GM19328 (cell line): ENCODE results near the gene PUSL1.
"Not testable (repeated sequence)": the region's sequence is repeated elsewhere in the genome, so short reads cannot be mapped to it uniquely, and the experiment has no call there.

ENCODE experiments used
- ATAC-seq: cut with Tn5 transposase; IDR thresholded peaks from one replicate; pipeline ENCODE4 v1.9.1; 2021; ENCODE audit warnings: mild to moderate bottlenecking, moderate library complexity; ENCODE audit not compliant: unreplicated experiment

Gene PUSL1

DNA sequence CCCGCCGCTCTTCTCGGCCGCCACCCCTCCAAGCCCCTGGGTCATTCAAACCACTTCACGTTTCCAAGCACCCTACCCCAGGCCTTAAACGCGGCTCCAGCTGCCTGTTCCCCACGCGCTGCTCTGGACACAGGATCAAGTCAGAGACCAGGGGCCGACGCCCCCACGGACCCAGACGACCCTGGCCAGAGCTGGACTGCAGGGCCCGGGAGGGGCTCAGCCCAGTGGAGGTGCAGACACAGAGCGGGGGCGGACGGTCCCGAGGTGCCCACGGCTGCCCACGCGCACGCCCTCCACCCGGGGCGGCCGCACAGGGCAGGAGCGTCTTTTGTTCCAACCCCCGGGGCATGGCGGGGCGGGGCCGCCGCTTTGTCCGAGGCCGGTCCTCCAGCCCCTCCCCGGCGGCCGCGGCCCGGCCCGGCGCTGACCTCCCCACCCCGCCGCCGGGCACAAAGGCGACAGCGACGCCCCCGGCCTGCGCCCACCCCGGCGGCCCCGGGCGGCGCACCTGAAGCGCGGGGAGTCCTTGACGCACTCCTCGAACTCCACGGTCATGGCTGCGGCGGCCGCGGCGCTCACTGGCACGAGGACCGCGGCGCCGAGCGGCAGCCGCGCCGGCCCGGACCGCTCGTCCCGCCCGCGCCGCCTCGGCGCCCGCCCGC is 1.0 kb upstream of the PUSL1 start:
- ATAC-seq: no peak

GRCh38 chr1:1308756-1309250 is 406 bp downstream of the PUSL1 start:
- ATAC-seq: no peak

DNA sequence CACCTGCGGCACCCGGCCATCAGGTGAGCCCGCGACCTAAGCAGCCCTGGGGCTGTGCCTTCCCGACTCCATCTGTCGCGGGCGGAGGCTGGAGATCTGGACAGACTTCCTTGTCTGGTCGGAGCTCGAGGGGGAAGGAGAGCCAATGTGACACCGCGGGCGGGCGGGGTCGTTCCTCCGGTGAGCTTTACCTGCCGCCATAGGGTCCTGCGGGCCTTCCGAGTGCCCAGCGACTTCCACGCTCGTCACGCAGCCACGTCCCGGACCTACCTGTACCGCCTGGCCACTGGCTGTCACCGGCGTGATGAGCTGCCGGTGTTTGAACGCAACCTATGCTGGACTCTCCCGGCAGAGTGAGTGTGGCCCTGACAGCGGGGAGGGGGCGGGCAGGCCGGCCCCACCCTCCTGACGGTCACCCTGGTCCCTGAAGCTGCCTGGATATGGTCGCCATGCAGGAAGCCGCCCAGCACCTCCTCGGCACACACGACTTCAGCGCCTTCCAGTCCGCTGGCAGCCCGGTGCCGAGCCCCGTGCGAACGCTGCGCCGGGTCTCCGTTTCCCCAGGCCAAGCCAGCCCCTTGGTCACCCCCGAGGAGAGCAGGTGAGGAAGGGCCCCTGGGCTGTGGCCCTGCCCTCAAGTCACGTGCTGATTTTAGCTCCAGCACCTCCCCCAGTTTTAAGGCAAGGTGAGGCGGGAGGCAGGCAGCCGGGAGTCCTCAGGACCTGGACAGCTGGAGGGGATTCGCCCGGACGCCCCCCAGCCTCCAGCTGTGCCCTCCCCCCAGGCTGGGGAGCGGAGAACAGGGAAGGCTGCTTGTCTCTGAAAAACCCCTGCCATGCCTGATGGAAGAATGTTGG is 1.1 kb downstream of the PUSL1 start:
- no peak for ATAC-seq

- no peak for ATAC-seq
Measured at GRCh38 chr1:1310109-1310385, 1.6 kb downstream of the PUSL1 start.

- ATAC-seq: no peak
Measured at GRCh38 chr1:1310476-1311053, 2.2 kb downstream of the PUSL1 start.

- no peak for ATAC-seq
Measured at GRCh38 chr1:1311107-1312104, 3.0 kb downstream of the PUSL1 start.

DNA sequence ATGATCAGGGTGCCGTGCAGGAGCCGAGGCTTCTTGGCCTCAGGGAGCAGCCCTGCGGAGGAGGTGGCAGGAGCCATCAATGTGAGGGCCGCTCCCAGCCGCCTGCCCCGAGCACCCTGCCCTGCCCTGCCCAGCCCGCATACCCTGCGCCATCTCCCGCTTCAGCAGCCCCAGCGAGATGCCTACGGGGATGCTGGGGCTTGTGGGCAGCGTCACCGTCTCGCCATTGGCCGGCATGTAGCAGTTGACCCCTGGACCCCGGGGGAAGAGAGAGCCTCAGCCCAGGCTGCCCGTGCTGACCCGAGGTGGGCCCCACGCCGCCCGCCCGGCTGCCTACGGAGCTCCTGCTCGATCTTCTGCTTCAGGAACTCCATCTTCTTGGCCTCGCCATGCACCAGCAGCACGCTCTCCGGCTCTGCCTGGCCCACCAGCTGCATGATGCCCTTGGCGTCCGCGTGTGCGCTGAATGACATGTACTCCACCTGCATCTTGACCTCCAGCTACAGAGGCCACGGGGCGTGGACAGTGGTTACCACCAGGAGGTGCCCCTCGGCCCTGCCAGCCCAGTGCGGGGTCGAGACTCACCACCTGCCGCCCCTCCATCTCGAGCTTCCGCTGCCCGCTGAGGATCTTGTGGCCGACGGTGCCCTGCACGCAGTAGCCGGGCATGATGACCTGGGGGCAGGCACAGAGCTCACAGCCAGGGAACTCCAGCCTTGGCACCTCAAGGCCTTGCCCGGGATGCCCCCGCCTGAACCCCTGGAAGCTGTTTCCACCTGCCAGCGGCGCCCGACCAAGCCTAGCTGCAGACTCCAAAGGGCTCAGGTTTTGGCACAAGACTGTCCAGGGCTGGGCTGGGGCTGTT is 4.3 kb downstream of the PUSL1 start:
- ATAC-seq: no peak

- ATAC-seq: no peak
Measured at GRCh38 chr1:1313500-1314236, 5.3 kb downstream of the PUSL1 start.

DNA sequence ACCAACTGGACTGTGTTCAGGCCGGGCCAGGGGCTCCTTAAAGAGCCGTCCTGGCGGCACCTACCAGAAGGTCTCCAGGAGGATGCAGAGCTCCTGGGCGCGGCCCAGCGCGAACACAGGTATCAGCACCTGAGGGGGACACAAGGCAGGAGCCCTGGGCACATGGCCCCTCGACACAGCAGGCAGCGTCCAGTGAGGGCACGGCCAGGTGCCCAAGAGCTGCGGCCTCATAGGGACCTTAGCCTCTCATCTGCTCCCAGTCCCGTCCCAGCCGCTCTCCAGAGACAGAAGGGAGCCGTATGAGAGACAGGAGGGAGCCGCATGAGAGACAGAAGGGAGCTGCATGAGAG is 5.8 kb downstream of the PUSL1 start:
- no peak for ATAC-seq

DNA sequence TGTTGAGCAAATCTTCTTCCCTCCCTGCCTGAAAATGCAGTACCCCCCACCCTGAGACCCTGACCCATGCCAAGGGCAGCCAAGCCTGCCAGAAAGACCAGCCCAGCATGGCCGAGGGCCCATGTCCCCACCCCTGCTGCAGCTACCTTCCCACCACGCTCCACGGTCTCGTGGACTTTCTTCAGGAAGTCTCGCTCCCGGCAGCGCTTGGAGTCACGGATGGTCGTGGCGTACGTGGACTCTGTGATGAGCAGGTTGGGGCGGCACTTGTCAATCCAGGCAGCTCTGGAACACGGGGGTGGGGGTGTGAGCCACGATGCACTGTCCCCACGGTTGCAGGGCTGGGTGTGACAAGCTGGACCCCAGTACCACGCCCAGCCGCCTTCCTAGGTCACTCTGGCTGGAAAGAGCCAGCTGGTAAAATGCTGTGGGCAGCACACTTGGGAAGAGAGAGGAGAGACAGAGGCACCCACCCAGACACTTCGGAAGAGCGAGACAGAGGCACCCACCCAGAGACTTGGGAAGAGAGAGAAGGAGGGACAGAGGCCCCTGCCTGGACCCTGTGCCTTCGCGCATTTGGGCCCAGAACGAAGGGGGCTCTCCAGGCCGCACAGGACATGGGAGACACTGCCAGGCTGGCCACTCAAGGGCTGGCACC is 6.4 kb downstream of the PUSL1 start:
- ATAC-seq: no peak

DNA sequence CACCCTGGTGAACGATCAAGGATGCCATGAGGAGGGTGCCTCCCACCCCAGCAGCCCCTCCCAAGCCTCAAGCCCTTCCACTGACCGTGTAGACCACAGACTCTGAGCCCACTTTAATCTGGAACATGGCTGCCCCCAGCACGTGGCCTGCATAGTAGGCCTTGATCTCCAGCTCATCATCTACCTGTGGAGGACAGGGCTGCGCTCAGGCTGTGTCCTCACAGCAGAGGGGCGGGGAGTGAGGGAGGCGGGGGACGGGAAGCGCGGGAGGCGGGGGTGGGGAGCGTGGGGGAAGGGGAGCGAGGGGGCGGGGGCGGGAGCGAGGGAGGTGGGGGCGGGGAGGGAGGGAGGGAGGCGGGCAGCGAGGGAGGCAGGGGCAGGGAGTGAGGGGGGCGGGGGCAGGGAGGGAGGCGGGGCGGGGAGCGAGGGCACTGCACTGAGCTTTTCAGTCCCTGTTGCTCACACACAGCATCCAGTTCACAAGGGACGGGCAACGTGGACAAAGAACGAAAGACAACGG is 7.1 kb downstream of the PUSL1 start:
- ATAC-seq: no peak

- not testable (repeated sequence) for ATAC-seq
Measured at GRCh38 chr1:1316199-1316598, 7.8 kb downstream of the PUSL1 start.

GRCh38 chr1:1317420-1317819 is 9.0 kb downstream of the PUSL1 start:
- no peak for ATAC-seq

DNA sequence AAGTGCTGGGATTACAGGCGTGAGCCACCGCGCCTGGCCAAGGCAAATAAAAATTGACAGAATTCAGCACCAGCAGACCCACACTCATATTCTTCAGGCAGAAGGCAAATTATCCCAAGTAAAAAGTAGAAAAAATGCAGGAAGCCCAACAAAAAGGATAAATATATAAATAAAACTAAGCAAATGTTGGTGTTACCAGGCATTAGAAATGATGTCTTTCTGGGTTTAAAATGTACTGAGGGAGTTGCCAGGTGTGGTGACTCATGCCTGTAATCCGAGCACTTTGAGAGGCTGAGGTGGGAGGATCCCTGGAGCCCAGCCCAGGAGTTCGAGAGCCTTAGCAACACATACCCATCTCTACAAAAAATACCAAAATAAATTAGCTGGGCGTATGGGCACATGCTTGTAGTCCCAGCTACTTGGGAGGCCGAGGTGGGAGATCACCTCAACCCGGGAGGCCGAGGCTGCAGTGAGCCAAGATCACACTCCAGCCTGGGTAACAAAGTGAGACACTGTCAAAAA is 9.8 kb downstream of the PUSL1 start:
- ATAC-seq: no peak

DNA sequence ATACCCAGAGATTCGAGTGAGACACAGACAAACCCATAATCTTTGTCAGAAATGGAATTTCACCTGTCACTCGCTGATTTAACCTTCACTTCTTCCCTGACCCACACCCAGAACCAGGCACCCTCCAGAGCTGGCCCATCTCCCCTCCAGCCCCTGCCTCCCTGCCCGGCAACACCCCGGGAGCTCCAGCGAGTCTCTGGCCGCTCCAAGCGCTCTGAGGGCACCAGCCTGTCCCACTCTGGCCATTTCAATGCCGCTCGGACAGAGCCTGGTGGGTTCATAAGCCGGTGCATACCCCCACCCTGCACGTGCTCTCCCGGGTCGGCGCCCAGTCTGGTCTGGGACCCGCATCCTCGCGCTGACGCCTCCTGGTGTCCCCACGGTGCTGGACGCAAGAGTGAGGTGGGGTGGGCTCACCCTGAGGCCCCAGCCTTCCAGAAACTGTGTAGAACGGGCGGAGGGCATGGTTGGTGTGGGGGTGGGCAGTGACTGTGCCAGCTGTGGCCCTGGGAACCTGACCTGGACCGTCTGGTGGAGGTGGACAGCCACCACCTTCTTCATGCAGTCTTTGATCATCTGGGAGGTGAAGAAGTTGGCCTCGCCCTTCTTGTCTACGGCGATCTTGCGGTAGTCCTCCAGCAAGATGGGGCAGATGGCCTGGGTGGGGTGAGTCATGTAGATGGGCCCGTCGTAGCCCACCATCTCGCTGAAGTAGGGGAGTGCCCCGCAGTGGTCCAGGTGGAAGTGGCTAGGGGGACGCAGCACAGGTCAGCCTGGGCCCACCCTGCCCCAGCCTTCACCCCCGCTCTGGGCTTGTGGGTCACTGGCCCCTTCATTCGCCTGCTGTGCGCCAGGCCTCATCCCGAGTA is 10.6 kb downstream of the PUSL1 start:
- ATAC-seq: no peak

DNA sequence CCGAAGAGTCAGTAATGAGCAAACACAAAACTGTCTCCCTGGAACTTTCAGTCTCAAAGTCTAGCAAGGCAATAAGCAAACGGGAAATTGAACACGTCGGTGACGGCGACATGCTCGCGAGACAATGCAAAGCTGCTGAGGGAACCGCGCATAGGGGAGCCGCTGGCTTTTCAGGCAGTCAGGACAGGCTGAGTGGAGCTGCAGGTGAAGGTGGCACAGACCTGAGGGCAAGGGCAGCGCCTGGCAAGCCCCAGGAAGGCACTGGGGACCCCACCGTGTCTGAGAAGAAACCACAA is 11.2 kb downstream of the PUSL1 start:
- ATAC-seq: no peak

DNA sequence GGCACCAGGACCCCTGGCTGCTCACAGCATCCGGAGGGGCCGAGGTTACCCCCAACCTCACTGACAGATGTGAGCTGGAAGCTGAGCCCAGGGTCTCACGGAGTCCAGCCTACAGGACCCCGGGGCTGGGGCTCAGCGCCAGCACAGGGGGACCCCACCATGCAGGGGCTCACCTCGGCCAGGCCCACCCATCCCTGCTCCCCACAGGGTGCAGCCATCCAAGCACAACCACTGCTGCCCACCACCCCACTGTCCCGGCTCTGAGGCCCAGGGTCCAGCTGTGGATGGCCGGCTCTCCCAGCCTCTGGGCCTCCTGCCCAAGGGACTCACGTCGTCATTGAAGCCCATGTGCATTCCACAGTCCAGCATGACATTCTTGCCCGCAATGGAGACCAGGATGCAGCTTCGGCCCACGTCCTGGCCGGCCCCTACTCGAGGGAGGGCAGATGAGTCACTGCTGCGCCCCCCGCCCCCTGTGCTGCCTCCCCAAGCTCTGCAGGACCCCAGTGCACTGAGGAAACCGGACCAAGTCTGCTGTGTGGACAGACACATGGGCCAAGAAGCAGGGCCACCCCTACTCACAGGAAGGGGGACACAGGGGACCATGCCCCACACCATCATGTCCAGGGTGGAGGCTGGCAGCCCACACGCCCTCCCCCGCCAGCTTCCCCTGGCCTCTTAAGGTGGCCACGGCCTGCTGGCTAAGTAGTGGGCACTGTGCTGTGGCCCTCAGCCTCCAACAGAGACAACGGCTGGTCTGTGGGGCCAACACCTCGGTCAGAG is 12.5 kb downstream of the PUSL1 start:
- no peak for ATAC-seq
